Measurements from ENCODE around the gene SLC6A8.
A peak's percentile ranks its signal among the peaks of the same experiment; 100 is the strongest.

SLC6A8 gene

GRCh38 chrX:153668423-153669173 is 19.1 kb upstream of the SLC6A8 start:
- no peak for TF ChIP-seq CTCF (IDR thresholded peaks at IDR 0.05; ENCODE audit: control insufficient read depth, insufficient read depth, low read depth, low read length, missing control alignments)
- DNase-seq (ENCODE audit: low read depth): no peak

GRCh38 chrX:153669174-153669890 is 18.4 kb upstream of the SLC6A8 start:
- H3K4me3 ChIP-seq (ENCODE audit: control insufficient read depth, low read depth, low read length): no peak overlapping the region
- DNase-seq (ENCODE audit: low read depth): no peak
- peak; percentile 78 for TF ChIP-seq CTCF (IDR thresholded peaks at IDR 0.05; ENCODE audit: control insufficient read depth, insufficient read depth, low read depth, low read length, missing control alignments)

More at GRCh38 chrX:153668423-153669173, 19.1 kb upstream of the SLC6A8 start:
- no peak overlapping the region for H3K4me3 ChIP-seq (ENCODE audit: control insufficient read depth, low read depth, low read length)

GRCh38 chrX:153669901-153670731 is 17.6 kb upstream of the SLC6A8 start:
- no peak overlapping the region for H3K4me3 ChIP-seq (ENCODE audit: control insufficient read depth, low read depth, low read length)
- no peak for TF ChIP-seq CTCF (IDR thresholded peaks at IDR 0.05; ENCODE audit: control insufficient read depth, insufficient read depth, low read depth, low read length, missing control alignments)
- no peak for DNase-seq (ENCODE audit: low read depth)

- no peak for TF ChIP-seq CTCF (IDR thresholded peaks at IDR 0.05; ENCODE audit: control insufficient read depth, insufficient read depth, low read depth, low read length, missing control alignments)
- no peak for DNase-seq (ENCODE audit: low read depth)
- no peak overlapping the region for H3K4me3 ChIP-seq (ENCODE audit: control insufficient read depth, low read depth, low read length)
Observed at GRCh38 chrX:153670748-153671588, 16.8 kb upstream of the SLC6A8 start.

GRCh38 chrX:153671589-153672530 is 15.9 kb upstream of the SLC6A8 start:
- no peak overlapping the region for H3K4me3 ChIP-seq (ENCODE audit: control insufficient read depth, low read depth, low read length)
- no peak for DNase-seq (ENCODE audit: low read depth)
- TF ChIP-seq CTCF (IDR thresholded peaks at IDR 0.05; ENCODE audit: control insufficient read depth, insufficient read depth, low read depth, low read length, missing control alignments): no peak

All from AG09309 (cell line).